ENCODE measurements around the gene IFNLR1. TPM values are rescaled to one million over a fixed set of nuclear protein-coding genes. Genes with fewer than 3 reads are reported as not detected.

IFNLR1 gene
- polyA plus RNA-seq (2012; ENCODE audit: insufficient read depth, insufficient read length, low read depth): not detected

DNA sequence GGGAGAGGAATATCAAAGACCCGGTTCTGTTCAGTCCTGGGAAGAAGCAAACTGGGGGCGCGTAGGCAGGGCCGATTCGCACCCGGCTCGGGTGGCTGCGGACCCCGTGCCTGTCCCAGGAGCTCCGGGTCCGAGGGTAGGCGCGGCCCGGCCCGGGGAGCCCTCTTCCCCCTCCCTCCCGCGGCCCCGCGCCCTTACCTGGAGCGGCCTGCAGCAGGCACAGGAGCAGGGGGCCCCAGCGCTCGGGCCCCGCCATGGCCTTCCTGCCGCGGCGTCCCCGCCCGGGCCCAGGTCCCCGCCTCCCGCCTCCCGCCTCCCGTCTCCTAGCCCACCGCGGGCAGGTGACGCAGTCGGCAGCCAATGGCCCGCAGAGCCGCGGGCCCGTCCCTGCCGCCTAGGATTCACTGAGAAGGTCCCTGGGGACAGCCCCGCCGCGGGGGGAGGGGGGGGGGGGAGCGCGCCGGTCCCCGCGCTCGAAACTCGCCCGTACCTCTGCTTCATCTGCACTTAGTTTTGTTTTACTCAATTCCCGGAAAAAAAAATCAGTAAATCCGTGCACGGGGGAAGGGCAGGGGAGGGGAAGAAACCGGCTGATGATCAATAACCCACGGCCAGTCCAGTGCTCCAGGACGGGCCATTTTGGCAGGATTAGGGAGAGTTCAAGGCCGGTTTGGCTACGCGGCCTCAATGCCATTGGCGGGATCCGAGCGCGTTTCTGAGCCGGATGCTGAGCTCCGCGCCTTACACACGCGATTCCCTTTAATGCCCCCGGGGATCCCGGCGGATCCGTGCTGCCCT, at the start of gene IFNLR1:
Gene IFNLR1 (minus strand): TSS at position 297 of the 798 bp plus-strand sequence. CDS start 41 bp downstream, at position 256.
- H3K9me3 ChIP-seq: no peaks in the 10 kb centered on the region
- TF ChIP-seq, protein P1, sequence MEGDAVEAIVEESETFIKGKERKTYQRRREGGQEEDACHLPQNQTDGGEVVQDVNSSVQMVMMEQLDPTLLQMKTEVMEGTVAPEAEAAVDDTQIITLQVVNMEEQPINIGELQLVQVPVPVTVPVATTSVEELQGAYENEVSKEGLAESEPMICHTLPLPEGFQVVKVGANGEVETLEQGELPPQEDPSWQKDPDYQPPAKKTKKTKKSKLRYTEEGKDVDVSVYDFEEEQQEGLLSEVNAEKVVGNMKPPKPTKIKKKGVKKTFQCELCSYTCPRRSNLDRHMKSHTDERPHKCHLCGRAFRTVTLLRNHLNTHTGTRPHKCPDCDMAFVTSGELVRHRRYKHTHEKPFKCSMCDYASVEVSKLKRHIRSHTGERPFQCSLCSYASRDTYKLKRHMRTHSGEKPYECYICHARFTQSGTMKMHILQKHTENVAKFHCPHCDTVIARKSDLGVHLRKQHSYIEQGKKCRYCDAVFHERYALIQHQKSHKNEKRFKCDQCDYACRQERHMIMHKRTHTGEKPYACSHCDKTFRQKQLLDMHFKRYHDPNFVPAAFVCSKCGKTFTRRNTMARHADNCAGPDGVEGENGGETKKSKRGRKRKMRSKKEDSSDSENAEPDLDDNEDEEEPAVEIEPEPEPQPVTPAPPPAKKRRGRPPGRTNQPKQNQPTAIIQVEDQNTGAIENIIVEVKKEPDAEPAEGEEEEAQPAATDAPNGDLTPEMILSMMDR (IDR thresholded peaks at IDR 0.05; ENCODE audit: low read depth, low read length): no peak
- H3K4me3 ChIP-seq (ENCODE audit: low read depth, low read length): peak within 1 kb of the TSS; percentile 32
- H3K36me3 ChIP-seq: no peaks in the 10 kb centered on the region
- peak; percentile 33 for DNase-seq
- H3K27me3 ChIP-seq: peaks cover 5% of the 10 kb centered on the region
- H3K4me1 ChIP-seq: no peaks in the 10 kb centered on the region

DNA sequence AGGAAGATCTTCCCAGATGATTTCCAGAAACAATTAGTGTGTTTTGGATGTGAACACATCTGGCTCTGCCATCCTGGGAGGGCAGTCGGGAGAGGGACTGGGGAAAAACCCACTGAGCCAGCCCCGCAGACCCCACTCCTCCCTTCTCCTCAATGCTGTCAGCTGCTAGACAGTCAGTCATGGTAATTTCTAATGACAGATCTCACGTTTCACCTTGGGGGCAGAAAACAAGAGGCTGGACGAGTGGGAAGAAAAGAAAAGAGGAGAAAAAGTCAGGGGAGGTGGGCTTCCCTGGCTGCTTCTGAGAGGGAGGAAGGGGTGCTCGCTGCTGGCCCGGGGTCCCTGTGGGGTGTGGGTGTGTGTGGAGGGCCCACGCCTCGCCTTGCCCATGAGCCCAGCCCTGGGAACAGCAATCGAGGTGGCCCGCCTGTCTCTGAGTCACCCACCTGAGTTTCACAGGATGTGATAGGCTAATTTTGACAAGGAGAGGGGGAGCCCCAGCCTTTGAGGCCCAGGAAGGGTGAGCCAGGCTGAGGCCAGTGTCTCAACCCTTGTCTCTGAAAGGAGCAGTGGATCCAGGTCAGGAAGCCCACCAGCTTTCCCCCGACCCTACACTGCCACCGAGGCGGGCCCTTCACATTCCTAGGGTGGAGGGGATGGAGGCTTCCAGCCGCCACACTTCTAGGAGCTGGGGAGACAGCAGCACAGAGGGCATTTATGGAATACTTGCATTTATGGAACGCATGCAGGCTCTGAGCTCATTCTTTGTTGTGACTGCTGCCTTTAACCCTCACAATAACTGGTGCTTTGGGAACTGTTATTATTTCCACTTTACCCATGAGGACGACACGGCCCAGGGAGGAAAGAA, 49.1 kb upstream of the IFNLR1 start:
- TF ChIP-seq, protein P1 (IDR thresholded peaks at IDR 0.05; ENCODE audit: low read depth, low read length): no peak
- H3K4me1 ChIP-seq: no peaks in the 10 kb centered on the region
- no peak overlapping the region for H3K4me3 ChIP-seq (ENCODE audit: low read depth, low read length)
- DNase-seq: no peak
- H3K27me3 ChIP-seq: no peaks in the 10 kb centered on the region
- no peaks in the 10 kb centered on the region for H3K9me3 ChIP-seq
- H3K36me3 ChIP-seq: no peaks in the 10 kb centered on the region

- H3K4me1 ChIP-seq: no peaks in the 10 kb centered on the region
- TF ChIP-seq, protein P1 (IDR thresholded peaks at IDR 0.05; ENCODE audit: low read depth, low read length): no peak
- no peaks in the 10 kb centered on the region for H3K9me3 ChIP-seq
- H3K4me3 ChIP-seq (ENCODE audit: low read depth, low read length): no peak overlapping the region
- no peaks in the 10 kb centered on the region for H3K27me3 ChIP-seq
- H3K36me3 ChIP-seq: no peaks in the 10 kb centered on the region
- DNase-seq: no peak
These were observed 46.9 kb upstream of the IFNLR1 start for GRCh38 chr1:24233684-24234600.

- Histone ChIP-seq H3K27me3 (no peaks in the 10 kb centered on the region), H3K4me3 (ENCODE audit: low read depth, low read length) (no peak overlapping the region), H3K9me3 (no peaks in the 10 kb centered on the region), H3K4me1 (no peaks in the 10 kb centered on the region), H3K36me3 (no peaks in the 10 kb centered on the region)
- no peak for DNase-seq
- TF ChIP-seq, protein P1 (IDR thresholded peaks at IDR 0.05; ENCODE audit: low read depth, low read length): no peak
These were observed 44.6 kb upstream of the IFNLR1 start for GRCh38 chr1:24231701-24232100.

DNA sequence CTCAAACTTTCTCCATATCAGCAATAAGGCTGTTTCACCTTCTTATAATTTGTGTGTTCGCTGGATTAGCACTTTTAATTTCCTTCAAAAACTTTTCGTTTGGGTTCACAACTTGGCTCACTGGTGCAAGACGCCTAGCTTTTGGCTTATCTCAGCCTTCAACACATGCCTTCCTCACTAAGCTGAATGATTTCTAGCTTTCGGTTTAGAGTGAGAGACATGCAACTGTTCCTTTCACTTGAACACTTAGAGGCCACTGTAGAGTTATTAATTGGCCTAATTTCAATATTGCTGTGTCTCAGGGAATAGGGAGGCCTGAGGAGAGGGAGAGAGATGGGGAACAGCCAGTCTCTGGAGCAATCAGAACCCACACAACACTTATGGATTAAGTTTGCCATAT, 41.2 kb upstream of the IFNLR1 start:
- H3K4me1 ChIP-seq: no peaks in the 10 kb centered on the region
- no peak overlapping the region for H3K4me3 ChIP-seq (ENCODE audit: low read depth, low read length)
- no peaks in the 10 kb centered on the region for H3K27me3 ChIP-seq
- H3K36me3 ChIP-seq: no peaks in the 10 kb centered on the region
- TF ChIP-seq, protein P1 (IDR thresholded peaks at IDR 0.05; ENCODE audit: low read depth, low read length): no peak
- no peak for DNase-seq
- no peaks in the 10 kb centered on the region for H3K9me3 ChIP-seq
